Measurements from ENCODE around the gene SHISAL2A.

Gene SHISAL2A

DNA sequence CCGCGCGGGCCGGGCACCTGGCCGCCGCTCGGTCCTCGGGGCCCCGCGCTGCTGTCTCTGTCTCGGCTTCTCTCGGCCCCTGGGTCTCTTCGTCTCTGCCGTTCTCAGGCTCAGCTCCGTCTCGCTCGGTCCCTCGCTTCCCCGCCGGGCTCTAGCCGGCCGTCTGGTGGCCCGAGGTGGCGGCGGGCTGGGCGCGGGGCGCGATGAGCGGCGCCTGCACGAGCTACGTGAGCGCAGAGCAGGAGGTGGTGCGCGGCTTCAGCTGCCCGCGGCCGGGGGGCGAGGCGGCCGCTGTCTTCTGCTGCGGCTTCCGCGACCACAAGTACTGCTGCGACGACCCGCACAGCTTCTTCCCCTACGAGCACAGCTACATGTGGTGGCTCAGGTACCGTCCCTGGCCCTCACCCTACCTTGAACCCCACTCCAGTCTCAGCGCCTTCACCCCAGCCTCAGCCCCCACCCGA lies 355 bp downstream of the SHISAL2A start:
- no peak overlapping the region for H3K27ac ChIP-seq
- no peak for TF ChIP-seq ZFX (IDR thresholded peaks at IDR 0.05; ENCODE audit: borderline replicate concordance)
- TF ChIP-seq, protein P1, sequence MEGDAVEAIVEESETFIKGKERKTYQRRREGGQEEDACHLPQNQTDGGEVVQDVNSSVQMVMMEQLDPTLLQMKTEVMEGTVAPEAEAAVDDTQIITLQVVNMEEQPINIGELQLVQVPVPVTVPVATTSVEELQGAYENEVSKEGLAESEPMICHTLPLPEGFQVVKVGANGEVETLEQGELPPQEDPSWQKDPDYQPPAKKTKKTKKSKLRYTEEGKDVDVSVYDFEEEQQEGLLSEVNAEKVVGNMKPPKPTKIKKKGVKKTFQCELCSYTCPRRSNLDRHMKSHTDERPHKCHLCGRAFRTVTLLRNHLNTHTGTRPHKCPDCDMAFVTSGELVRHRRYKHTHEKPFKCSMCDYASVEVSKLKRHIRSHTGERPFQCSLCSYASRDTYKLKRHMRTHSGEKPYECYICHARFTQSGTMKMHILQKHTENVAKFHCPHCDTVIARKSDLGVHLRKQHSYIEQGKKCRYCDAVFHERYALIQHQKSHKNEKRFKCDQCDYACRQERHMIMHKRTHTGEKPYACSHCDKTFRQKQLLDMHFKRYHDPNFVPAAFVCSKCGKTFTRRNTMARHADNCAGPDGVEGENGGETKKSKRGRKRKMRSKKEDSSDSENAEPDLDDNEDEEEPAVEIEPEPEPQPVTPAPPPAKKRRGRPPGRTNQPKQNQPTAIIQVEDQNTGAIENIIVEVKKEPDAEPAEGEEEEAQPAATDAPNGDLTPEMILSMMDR (IDR thresholded peaks at IDR 0.05), result 0 out of 2 replicates have a peak, but pooled peaks have one; percentile 6

DNA sequence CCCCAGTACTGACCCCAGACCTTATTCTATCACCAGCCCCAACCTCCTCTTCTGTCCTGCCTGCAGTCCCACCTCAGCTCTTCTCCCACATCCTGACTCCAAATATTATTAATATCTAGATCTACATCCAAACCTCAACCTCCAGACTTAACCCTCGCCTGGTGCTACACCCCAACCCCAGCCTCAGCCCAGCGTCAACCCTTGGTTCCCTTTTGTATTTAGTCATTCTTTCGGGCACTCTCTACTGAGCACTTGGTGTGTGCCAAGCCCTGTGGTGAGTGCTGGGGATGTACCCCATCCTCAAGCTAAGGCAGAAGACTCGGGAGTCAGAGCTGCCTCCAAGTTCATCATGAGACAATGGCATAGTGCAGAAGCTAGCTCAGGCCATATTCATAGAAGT lies 1.1 kb downstream of the SHISAL2A start:
- H3K27ac ChIP-seq, result no peak overlapping the region
- TF ChIP-seq, protein P1 (IDR thresholded peaks at IDR 0.05), result no peak
- TF ChIP-seq ZFX (IDR thresholded peaks at IDR 0.05; ENCODE audit: borderline replicate concordance), result no peak

- no peak overlapping the region for H3K27ac ChIP-seq
- TF ChIP-seq, protein P1 (IDR thresholded peaks at IDR 0.05), result no peak
- no peak for TF ChIP-seq ZFX (IDR thresholded peaks at IDR 0.05; ENCODE audit: borderline replicate concordance)
These were observed 2.5 kb downstream of the SHISAL2A start for GRCh38 chr1:52635321-52636089.

DNA sequence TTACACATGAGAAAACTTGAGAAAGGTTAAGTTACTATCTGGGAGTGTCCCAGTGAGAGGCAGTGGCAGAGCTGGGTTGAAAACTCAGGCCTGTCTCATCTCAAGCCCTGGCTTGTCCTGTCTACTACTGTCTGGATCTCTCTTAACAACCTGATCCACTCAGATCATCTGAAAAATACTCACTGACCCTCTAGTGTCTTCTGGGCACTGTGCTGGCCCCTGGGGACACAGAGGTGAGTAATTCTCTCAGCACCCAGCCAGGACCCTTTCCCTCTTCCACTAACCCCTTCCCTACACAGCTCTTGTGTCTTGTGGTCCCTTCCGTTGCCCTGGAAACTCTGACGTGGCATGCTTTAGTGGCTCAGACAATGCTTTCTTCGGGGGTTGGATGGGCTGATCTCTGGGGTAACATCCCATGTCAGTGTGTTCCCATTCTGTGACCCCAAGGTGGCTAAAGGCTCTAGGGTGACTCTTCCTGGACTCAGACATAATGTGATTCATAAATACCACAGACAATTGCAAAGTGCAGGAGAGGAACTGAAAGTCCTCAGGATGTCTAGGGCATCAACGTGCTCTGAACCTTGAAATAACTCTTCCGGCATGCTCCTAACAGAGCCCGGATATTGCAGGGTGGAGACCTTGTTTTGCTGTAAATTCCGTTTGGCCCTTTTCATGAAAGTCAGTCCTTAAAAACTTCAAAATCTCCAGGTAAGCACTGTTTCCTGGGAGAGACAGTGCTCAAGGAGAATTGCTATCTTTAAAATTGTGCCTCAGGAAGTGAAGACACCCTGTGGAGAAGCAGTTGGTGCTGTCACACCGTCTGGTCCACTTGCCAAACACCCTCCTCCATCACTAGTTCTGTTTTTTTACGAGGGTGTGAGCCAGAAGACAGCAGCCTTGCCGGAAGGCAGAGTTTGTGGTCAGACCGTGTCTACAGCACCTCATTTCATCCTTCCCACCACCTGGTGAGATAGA lies 4.0 kb downstream of the SHISAL2A start:
- H3K27ac ChIP-seq, result no peak overlapping the region
- no peak for TF ChIP-seq ZFX (IDR thresholded peaks at IDR 0.05; ENCODE audit: borderline replicate concordance)
- TF ChIP-seq, protein P1 (IDR thresholded peaks at IDR 0.05), result no peak

GRCh38 chr1:52637946-52638345 lies 5.0 kb downstream of the SHISAL2A start:
- no peak overlapping the region for H3K27ac ChIP-seq
- no peak for TF ChIP-seq ZFX (IDR thresholded peaks at IDR 0.05; ENCODE audit: borderline replicate concordance)
- TF ChIP-seq, protein P1 (IDR thresholded peaks at IDR 0.05), result no peak

- no peak overlapping the region for H3K27ac ChIP-seq
- no peak for TF ChIP-seq ZFX (IDR thresholded peaks at IDR 0.05; ENCODE audit: borderline replicate concordance)
- TF ChIP-seq, protein P1 (IDR thresholded peaks at IDR 0.05), result no peak
These were observed 7.7 kb downstream of the SHISAL2A start for GRCh38 chr1:52640697-52641096.

All from 22Rv1 (cell line).